K562 (cell line): ENCODE data around the gene NEU1. TPM values are rescaled to one million over a fixed set of nuclear protein-coding genes. Genes with fewer than 3 reads are reported as not detected.
A peak's percentile ranks its signal among the peaks of the same experiment; 100 is the strongest.

ENCODE experiments used
- ARNT ChIP-seq, 2 experiments: fragments of 450-650 bp; IDR thresholded peaks; 2 replicates each; pipeline ENCODE4 v1.6.1; 2016; ENCODE audit warnings: mild to moderate bottlenecking in 1 of 2
- KDM2B ChIP-seq: fragments of 250-450 bp; sonication (Bioruptor Pico); IDR thresholded peaks from 2 replicates; pipeline ENCODE4 v1.8.0; 2021; ENCODE audit warnings: mild to moderate bottlenecking, moderate library complexity
- L3MBTL2 ChIP-seq: fragments of 450-650 bp; IDR thresholded peaks from 2 replicates; pipeline ENCODE4 v1.6.1; 2016; ENCODE audit warnings: mild to moderate bottlenecking, moderate library complexity
- NFIC ChIP-seq: fragments of 450-650 bp; IDR thresholded peaks from 2 replicates; pipeline ENCODE4 v1.6.1; 2017; ENCODE audit warnings: mild to moderate bottlenecking, inconsistent platforms
- NR2C2 ChIP-seq, 2 experiments: fragments of 200-800 bp in 1 of 2; sonication (Bioruptor generic) in 1 of 2; sonication (generic) in 1 of 2; formaldehyde crosslinking in 1 of 2; IDR thresholded peaks; 2 replicates each; pipeline versions ENCODE4 v1.6.1 to v1.8.0; 2016 to 2022; ENCODE audit warnings: mild to moderate bottlenecking in 1 of 2, missing compliant biosample characterization in 1 of 2, missing genetic modification characterization in 1 of 2, missing genetic modification reagents in 1 of 2
- RBM15 ChIP-seq: fragments of 200-400 bp; formaldehyde crosslinking; IDR thresholded peaks from 2 replicates; pipeline ENCODE4 v1.6.1; 2018; ENCODE audit warnings: mild to moderate bottlenecking, low read length, moderate library complexity; ENCODE audit not compliant: insufficient read depth
- SRSF1 ChIP-seq: fragments of 200-400 bp; formaldehyde crosslinking; IDR thresholded peaks from 2 replicates; pipeline ENCODE4 v1.6.1; 2017; ENCODE audit warnings: mild to moderate bottlenecking, low read depth, low read length, moderate library complexity
- STAG1 ChIP-seq: sonication (generic); formaldehyde crosslinking; IDR thresholded peaks from 2 replicates; pipeline ENCODE4 v1.5.0; 2020; ENCODE audit warnings: missing genetic modification reagents, borderline replicate concordance
- SUPT5H ChIP-seq: fragments of 450-650 bp; IDR thresholded peaks from 2 replicates; pipeline ENCODE4 v1.6.1; 2016
- TAL1 ChIP-seq: fragments of 450-650 bp; IDR thresholded peaks from 2 replicates; pipeline ENCODE4 v1.6.1; 2016; ENCODE audit warnings: mild to moderate bottlenecking
- ZFX ChIP-seq: sonication (generic); formaldehyde crosslinking; IDR thresholded peaks from 2 replicates; pipeline ENCODE4 v1.8.0; 2022; ENCODE audit warnings: mild to moderate bottlenecking, missing genetic modification reagents, moderate library complexity
- ZNF174 ChIP-seq: fragments of 250-450 bp; sonication (Bioruptor Pico); IDR thresholded peaks from 2 replicates; pipeline ENCODE4 v1.4.0; 2020; ENCODE audit warnings: mild to moderate bottlenecking
- polyA plus RNA-seq, 8 experiments: library from polyadenylated mRNA; depleted of rRNA in 4 of 8; stranded (reverse) in 5 of 8; unstranded in 3 of 8; fragments of >200 nt; fragmentation: Nextera tagmentation in 2 of 8; fragmentation: Illumina TruSeq in 1 of 8; extraction: Ambion mirVana in 2 of 8; extraction: Trizol in 1 of 8; gene quantifications; 2 replicates each; pipeline versions ENCODE4 v1.2.1 to v1.2.3, GENCODE V29; 2011 to 2014; ENCODE audit warnings: inconsistent platforms in 1 of 8, missing spikeins in 1 of 8
- total RNA-seq, 7 experiments: library from RNA; depleted of rRNA in 6 of 7; stranded (reverse); fragments of >200 nt in 6 of 7; fragmentation: Illumina TruSeq in 2 of 7; extraction: Trizol in 2 of 7; gene quantifications; 2 replicates each; pipeline versions ENCODE4 v1.2.1 to v1.2.3, GENCODE V29; 2011 to 2021; ENCODE audit warnings: low replicate concordance in 1 of 7
- TF ChIP-seq, protein P1 (sequence below), 2 experiments: fragments of 450-650 bp in 1 of 2; sonication (generic) in 1 of 2; formaldehyde crosslinking in 1 of 2; IDR thresholded peaks in 1 of 2; conservative IDR thresholded peaks in 1 of 2; 2 replicates each; pipeline versions ENCODE4 v1.6.1 to v1.8.1; 2016 to 2023; ENCODE audit warnings: mild to moderate bottlenecking in 2 of 2, moderate library complexity in 2 of 2, inconsistent platforms in 1 of 2, missing genetic modification reagents in 1 of 2
- TF ChIP-seq, protein P2 (sequence below): fragments of 150-350 bp; conservative IDR thresholded peaks from 2 replicates; pipeline ENCODE4 v1.6.1; 2014; ENCODE audit warnings: low read length
- TF ChIP-seq, protein P3 (sequence below): fragments of 250-450 bp; sonication (Bioruptor Pico); IDR thresholded peaks from 2 replicates; pipeline ENCODE4 v1.8.0; 2022; ENCODE audit warnings: moderate library complexity, mild to moderate bottlenecking, inconsistent platforms
- TF ChIP-seq, protein P4 (sequence below): fragments of 250-450 bp; sonication (Bioruptor Pico); IDR thresholded peaks from 2 replicates; pipeline ENCODE4 v1.9.0; 2021; ENCODE audit warnings: mild to moderate bottlenecking
- TF ChIP-seq, protein P5 (sequence below): sonication (generic); formaldehyde crosslinking; IDR thresholded peaks from 2 replicates; pipeline ENCODE4 v1.8.0; 2022; ENCODE audit warnings: missing genetic modification reagents, mild to moderate bottlenecking, borderline replicate concordance
- TF ChIP-seq, protein P6 (sequence below): fragments of 250-450 bp; sonication (Bioruptor Pico); IDR thresholded peaks from 2 replicates; pipeline ENCODE4 v1.8.0; 2022; ENCODE audit warnings: moderate library complexity, mild to moderate bottlenecking, inconsistent platforms

The NEU1 gene
- total and polyA plus RNA-seq, 9 of the 15 experiments (the other 6 are each of a cell fraction or from before 2014, with no cell fraction given): 14.8 to 67.8 (median 51.0) TPM

DNA sequence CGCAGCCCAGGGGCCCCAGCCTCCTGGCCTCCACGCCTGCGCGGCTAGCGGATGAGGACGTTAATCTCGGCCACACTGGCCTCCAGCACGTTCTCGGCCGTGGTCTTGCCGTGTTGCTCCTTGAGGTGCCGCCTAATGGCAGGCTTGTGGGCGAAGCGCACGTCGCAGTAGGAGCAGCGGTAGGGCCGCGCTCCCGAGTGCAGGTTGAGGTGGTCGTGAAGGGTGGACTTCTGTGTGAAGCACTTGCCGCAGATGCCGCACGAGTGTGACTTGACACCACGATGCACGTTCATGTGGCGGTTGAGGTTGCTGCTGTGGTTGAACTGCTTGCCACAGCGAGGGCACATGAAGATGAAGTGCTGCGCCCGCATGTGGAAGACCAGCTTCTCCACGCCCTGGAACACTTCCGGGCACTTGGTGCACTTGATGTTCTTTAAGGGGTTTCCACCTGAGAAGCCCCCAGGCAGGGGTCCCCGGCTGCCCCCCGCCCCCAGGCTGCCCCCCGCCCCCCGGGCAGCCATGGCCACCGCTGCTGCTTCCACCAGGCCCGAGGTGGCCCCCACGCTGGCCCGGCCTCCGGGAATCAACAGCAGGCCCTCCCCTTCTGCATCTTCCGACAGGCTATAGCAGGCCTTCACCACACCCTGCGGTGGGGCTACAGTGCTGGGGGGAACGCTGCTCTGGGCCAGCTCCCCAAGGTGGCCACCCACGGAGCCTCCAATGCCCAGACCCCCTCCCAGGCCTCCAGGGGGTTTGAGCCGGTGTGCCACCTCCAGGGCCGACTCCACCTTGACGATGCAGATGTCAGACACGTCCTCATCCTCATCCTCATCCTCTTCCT lies 37.5 kb upstream of the NEU1 start (continued):
- TF ChIP-seq NR2C2 (CRISPR knock-in tag; IDR thresholded peaks at IDR 0.05) (no peak), NR2C2 (tag; IDR thresholded peaks at IDR 0.05) (no peak), SRSF1 (no peak), ZFX (peak; percentile 43), STAG1 (CRISPR knock-in tag) (no peak), ZNF174 (CRISPR knock-in tag) (no peak), SUPT5H (0 out of 2 replicates have a peak, but pooled peaks have one; percentile 22), TAL1 (no peak), NFIC (0 out of 2 replicates have a peak, but pooled peaks have one; percentile 20), RBM15 (no peak), KDM2B (no peak), ARNT (IDR thresholded peaks at IDR 0.05) (no peak), L3MBTL2 (0 out of 2 replicates have a peak, but pooled peaks have one; percentile 18)
- TF ChIP-seq, protein P1, sequence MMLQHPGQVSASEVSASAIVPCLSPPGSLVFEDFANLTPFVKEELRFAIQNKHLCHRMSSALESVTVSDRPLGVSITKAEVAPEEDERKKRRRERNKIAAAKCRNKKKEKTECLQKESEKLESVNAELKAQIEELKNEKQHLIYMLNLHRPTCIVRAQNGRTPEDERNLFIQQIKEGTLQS (IDR thresholded peaks at IDR 0.05): peak; percentile 9; the same call in 1 of the 2 replicates
- TF ChIP-seq, protein P1 (CRISPR knock-in tag; conservative IDR thresholded peaks at IDR 0.05): no peak
- TF ChIP-seq, protein P2, sequence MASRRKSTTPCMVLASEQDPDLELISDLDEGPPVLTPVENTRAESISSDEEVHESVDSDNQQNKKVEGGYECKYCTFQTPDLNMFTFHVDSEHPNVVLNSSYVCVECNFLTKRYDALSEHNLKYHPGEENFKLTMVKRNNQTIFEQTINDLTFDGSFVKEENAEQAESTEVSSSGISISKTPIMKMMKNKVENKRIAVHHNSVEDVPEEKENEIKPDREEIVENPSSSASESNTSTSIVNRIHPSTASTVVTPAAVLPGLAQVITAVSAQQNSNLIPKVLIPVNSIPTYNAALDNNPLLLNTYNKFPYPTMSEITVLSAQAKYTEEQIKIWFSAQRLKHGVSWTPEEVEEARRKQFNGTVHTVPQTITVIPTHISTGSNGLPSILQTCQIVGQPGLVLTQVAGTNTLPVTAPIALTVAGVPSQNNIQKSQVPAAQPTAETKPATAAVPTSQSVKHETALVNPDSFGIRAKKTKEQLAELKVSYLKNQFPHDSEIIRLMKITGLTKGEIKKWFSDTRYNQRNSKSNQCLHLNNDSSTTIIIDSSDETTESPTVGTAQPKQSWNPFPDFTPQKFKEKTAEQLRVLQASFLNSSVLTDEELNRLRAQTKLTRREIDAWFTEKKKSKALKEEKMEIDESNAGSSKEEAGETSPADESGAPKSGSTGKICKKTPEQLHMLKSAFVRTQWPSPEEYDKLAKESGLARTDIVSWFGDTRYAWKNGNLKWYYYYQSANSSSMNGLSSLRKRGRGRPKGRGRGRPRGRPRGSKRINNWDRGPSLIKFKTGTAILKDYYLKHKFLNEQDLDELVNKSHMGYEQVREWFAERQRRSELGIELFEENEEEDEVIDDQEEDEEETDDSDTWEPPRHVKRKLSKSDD: no peak
- TF ChIP-seq, protein P3, sequence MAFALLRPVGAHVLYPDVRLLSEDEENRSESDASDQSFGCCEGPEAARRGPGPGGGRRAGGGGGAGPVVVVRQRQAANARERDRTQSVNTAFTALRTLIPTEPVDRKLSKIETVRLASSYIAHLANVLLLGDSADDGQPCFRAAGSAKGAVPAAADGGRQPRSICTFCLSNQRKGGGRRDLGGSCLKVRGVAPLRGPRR: no peak
- TF ChIP-seq, protein P4, sequence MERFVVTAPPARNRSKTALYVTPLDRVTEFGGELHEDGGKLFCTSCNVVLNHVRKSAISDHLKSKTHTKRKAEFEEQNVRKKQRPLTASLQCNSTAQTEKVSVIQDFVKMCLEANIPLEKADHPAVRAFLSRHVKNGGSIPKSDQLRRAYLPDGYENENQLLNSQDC (CRISPR knock-in tag): no peak
- TF ChIP-seq, protein P5, sequence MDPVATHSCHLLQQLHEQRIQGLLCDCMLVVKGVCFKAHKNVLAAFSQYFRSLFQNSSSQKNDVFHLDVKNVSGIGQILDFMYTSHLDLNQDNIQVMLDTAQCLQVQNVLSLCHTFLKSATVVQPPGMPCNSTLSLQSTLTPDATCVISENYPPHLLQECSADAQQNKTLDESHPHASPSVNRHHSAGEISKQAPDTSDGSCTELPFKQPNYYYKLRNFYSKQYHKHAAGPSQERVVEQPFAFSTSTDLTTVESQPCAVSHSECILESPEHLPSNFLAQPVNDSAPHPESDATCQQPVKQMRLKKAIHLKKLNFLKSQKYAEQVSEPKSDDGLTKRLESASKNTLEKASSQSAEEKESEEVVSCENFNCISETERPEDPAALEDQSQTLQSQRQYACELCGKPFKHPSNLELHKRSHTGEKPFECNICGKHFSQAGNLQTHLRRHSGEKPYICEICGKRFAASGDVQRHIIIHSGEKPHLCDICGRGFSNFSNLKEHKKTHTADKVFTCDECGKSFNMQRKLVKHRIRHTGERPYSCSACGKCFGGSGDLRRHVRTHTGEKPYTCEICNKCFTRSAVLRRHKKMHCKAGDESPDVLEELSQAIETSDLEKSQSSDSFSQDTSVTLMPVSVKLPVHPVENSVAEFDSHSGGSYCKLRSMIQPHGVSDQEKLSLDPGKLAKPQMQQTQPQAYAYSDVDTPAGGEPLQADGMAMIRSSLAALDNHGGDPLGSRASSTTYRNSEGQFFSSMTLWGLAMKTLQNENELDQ (CRISPR knock-in tag): no peak
- TF ChIP-seq, protein P6, sequence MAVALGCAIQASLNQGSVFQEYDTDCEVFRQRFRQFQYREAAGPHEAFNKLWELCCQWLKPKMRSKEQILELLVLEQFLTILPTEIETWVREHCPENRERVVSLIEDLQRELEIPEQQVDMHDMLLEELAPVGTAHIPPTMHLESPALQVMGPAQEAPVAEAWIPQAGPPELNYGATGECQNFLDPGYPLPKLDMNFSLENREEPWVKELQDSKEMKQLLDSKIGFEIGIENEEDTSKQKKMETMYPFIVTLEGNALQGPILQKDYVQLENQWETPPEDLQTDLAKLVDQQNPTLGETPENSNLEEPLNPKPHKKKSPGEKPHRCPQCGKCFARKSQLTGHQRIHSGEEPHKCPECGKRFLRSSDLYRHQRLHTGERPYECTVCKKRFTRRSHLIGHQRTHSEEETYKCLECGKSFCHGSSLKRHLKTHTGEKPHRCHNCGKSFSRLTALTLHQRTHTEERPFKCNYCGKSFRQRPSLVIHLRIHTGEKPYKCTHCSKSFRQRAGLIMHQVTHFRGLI: no peak
